Esophagus squamous epithelium (tissue), 4 donors: ENCODE results near the gene ATP11A.

Experiments
- CTCF ChIP-seq, 6 experiments: fragments of 450-650 bp in 4 of 6; fragments of 200-600 bp in 2 of 6; sonication (generic) in 2 of 6; IDR thresholded peaks; one replicate each; pipeline ENCODE4 v1.5.1; 2016 to 2019; ENCODE audit warnings: antibody characterized with exemption in 6 of 6, mild to moderate bottlenecking in 4 of 6, moderate library complexity in 4 of 6
- POLR2A ChIP-seq, 4 donors: fragments of 450-650 bp; IDR thresholded peaks; one replicate each; pipeline ENCODE4 v1.6.1; 2017; ENCODE audit warnings: antibody characterized with exemption in 4 of 4, mild to moderate bottlenecking in 4 of 4, moderate library complexity in 3 of 4

DNA sequence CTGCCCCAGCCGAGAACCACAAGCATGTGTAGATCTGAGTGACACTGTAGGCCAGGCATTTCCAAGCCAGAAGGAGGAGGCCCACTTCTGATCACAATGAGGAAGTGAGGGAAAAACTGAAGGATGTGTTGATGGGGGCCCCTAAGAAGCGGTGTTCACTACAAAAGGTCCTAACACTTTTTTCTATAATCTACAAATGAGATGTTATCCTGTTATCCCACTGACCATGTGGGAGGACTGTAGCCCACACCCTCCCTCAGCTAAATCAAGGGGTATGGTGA is 180.2 kb downstream of the ATP11A start:
- TF ChIP-seq CTCF (IDR thresholded peaks at IDR 0.05) (no peak), POLR2A (IDR thresholded peaks at IDR 0.05) (no peak)
